Vagina (tissue), 2 donors: Measurements from ENCODE around the gene ACTL6B. TPM values are rescaled to one million over a fixed set of nuclear protein-coding genes. Genes with fewer than 3 reads are reported as not detected.

Experiments
- DNase-seq, 2 donors: peaks; one replicate each; pipeline ENCODE4 v3.0.0-alpha.2; 2017; ENCODE audit errors: extremely low spot score in 2 of 2
- H3K27ac ChIP-seq: fragments of 200-600 bp; sonication (generic); one replicate; pipeline ENCODE4 v1.5.1; 2019
- H3K27me3 ChIP-seq: fragments of 200-600 bp; sonication (generic); one replicate; pipeline ENCODE4 v1.5.1; 2019
- H3K36me3 ChIP-seq, 2 donors: fragments of 200-600 bp; sonication (generic); one replicate each; pipeline ENCODE4 v1.5.1; 2017 to 2019
- H3K4me1 ChIP-seq: fragments of 200-600 bp; sonication (generic); one replicate; pipeline ENCODE4 v1.5.1; 2019
- H3K4me3 ChIP-seq, 2 donors: fragments of 200-600 bp; sonication (generic); 1 replicate in 1 of 2; 2 replicates in 1 of 2; pipeline ENCODE4 v1.5.1; 2016 to 2019
- H3K9me3 ChIP-seq: fragments of 200-600 bp; sonication (generic); one replicate; pipeline ENCODE4 v1.5.1; 2019
- CTCF ChIP-seq, 3 experiments: fragments of 450-650 bp in 2 of 3; fragments of 200-600 bp in 1 of 3; sonication (generic) in 1 of 3; IDR thresholded peaks; one replicate each; pipeline ENCODE4 v1.5.1; 2017 to 2019; ENCODE audit warnings: antibody characterized with exemption in 3 of 3, mild to moderate bottlenecking in 2 of 3, moderate library complexity in 2 of 3
- POLR2A ChIP-seq, 2 donors: fragments of 450-650 bp; IDR thresholded peaks; one replicate each; pipeline ENCODE4 v1.6.1; 2017; ENCODE audit warnings: antibody characterized with exemption in 2 of 2, mild to moderate bottlenecking in 2 of 2, moderate library complexity in 2 of 2
- POLR2AphosphoS5 ChIP-seq, 2 donors: sonication (generic); formaldehyde crosslinking; IDR thresholded peaks; one replicate each; pipeline ENCODE4 v1.9.0; 2017; ENCODE audit warnings: antibody characterized with exemption in 2 of 2, mild to moderate bottlenecking in 2 of 2, low read depth in 1 of 2; ENCODE audit not compliant: insufficient read depth in 1 of 2
- intact Hi-C: fragments of 100-400 bp; cut with DNase I; formaldehyde crosslinking; loops from one replicate; pipeline ENCODE4 v1.15.1; 2023
- total RNA-seq: library from RNA; depleted of rRNA; stranded (reverse); fragments of >200 nt; gene quantifications from one replicate; pipeline ENCODE4 v1.2.3, GENCODE V29; 2016

ACTL6B gene
- total RNA-seq, 1 donor from 2014 or later, result 0.49 TPM

- H3K4me1 ChIP-seq, result peaks cover 12% of the 10 kb centered on the region
- peak overlapping the region; percentile 88 for H3K27ac ChIP-seq
- intact Hi-C loops, result no loop called here
- no peak for DNase-seq
- peaks cover 0 to 6% of the 10 kb centered on the region in 2 donors for H3K36me3 ChIP-seq
- no peak for TF ChIP-seq POLR2AphosphoS5 (IDR thresholded peaks at IDR 0.05; ENCODE audit: insufficient read depth in 1 of 2, low read depth in 1 of 2)
- no peak for TF ChIP-seq POLR2A (IDR thresholded peaks at IDR 0.05)
- TF ChIP-seq CTCF (IDR thresholded peaks at IDR 0.05), result no peak
- H3K9me3 ChIP-seq, result no peaks in the 10 kb centered on the region
- H3K4me3 ChIP-seq, result peak overlapping the region; percentile 72 to 74
- H3K27me3 ChIP-seq, result no peaks in the 10 kb centered on the region
Measured at GRCh38 chr7:100613412-100614175, 42.7 kb downstream of the ACTL6B start.

- intact Hi-C loops, result no loop called here
- TF ChIP-seq POLR2AphosphoS5 (IDR thresholded peaks at IDR 0.05; ENCODE audit: insufficient read depth in 1 of 2, low read depth in 1 of 2), result no peak
- TF ChIP-seq CTCF (IDR thresholded peaks at IDR 0.05), result no peak
- Histone ChIP-seq H3K36me3 (peaks cover 0 to 6% of the 10 kb centered on the region in 2 donors), H3K4me3 (peak overlapping the region; percentile 72 to 74), H3K27ac (peak overlapping the region; percentile 88), H3K9me3 (no peaks in the 10 kb centered on the region), H3K27me3 (no peaks in the 10 kb centered on the region), H3K4me1 (peaks cover 12% of the 10 kb centered on the region)
- DNase-seq, result no peak
Measured at GRCh38 chr7:100612730-100613390, 43.4 kb downstream of the ACTL6B start.

GRCh38 chr7:100611983-100612729, 44.1 kb downstream of the ACTL6B start, which contains the start of gene MOSPD3:
TSS of gene MOSPD3 (plus strand) at chr7:100612540. CDS start at chr7:100612792, 252 bp downstream.
- H3K27me3 ChIP-seq, result no peaks in the 10 kb centered on the region
- peak within 1 kb of the TSS; percentile 72 to 74 for H3K4me3 ChIP-seq
- intact Hi-C loops, result no loop called here
- peak within 1 kb of the TSS; percentile 88 for H3K27ac ChIP-seq
- TF ChIP-seq POLR2A (IDR thresholded peaks at IDR 0.05) (peak in 1 of 2 donors; percentile 36), CTCF (IDR thresholded peaks at IDR 0.05) (no peak), POLR2AphosphoS5 (IDR thresholded peaks at IDR 0.05; ENCODE audit: insufficient read depth in 1 of 2, low read depth in 1 of 2) (peak; percentile 91 to 94)
- peak; percentile 99 to 100 for DNase-seq
- H3K4me1 ChIP-seq, result peaks cover 12% of the 10 kb centered on the region
- no peaks in the 10 kb centered on the region for H3K9me3 ChIP-seq
- peaks cover 0 to 6% of the 10 kb centered on the region in 2 donors for H3K36me3 ChIP-seq

GRCh38 chr7:100609958-100610357, 46.3 kb downstream of the ACTL6B start:
- Histone ChIP-seq H3K27me3 (no peaks in the 10 kb centered on the region), H3K36me3 (no peaks in the 10 kb centered on the region), H3K4me3 (no peak overlapping the region), H3K27ac (no peak overlapping the region), H3K9me3 (no peaks in the 10 kb centered on the region), H3K4me1 (peaks cover 18% of the 10 kb centered on the region)
- DNase-seq, result no peak
- intact Hi-C loops, result no loop called here
- no peak for TF ChIP-seq CTCF (IDR thresholded peaks at IDR 0.05)
- no peak for TF ChIP-seq POLR2AphosphoS5 (IDR thresholded peaks at IDR 0.05; ENCODE audit: insufficient read depth in 1 of 2, low read depth in 1 of 2)
- no peak for TF ChIP-seq POLR2A (IDR thresholded peaks at IDR 0.05)
